ENCODE data around the gene CALML5. TPM values are rescaled to one million over a fixed set of nuclear protein-coding genes. Genes with fewer than 3 reads are reported as not detected.

Gene CALML5
- polyA plus RNA-seq, 1 donor from 2014 or later = not detected

DNA sequence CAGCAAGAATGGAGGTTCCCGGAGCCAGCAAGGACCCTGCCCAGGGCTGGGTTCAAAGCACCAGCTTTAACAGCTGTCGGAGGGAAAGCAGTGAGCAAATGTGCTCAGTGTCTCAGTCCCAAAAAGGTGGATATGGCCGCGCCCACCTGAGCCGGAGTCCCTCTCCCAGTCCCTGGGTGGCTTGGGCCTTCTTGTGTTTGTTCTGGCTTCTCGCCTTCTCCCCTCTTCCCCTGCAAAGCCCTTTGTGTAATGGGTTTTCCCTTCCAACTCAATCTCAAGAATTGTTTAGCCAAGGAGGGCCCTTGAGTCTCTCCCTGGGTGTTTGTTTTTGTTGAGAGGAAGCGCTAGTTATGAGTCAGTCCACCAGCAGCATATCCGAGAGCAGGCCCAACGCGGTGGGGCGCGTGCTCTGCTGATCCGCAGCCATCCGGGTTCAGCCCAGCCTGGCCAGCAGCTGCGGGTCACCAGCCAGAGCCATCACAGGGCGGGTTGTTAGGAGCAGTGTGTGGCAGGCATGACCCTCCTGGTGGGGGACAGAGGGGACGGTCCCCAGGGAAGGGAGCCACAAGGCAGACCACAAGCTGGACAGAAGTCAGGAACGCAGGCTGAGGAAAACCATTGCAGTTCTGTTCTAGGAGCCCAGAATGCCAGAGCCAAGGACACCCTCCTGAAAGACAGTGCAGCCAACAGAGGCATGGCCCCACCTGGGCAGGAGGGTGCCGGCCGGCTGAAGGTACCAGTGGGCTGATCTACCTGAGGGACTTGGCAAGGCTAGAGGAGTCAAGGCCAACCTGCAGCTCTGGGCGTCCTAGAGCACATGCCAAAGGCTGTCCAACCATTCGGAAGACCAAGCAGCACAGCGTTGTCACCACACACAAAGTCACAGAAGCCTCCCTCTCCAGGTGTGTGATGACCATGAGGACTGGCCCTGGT is 46.7 kb upstream of the CALML5 start:
- Histone ChIP-seq H3K9ac (ENCODE audit: low read length) (no peak overlapping the region), H4K20me1 (ENCODE audit: insufficient read depth) (no peaks in the 10 kb centered on the region), H3K27me3 (ENCODE audit: insufficient read depth, low read depth, low read length) (no peaks in the 10 kb centered on the region), H2AFZ (ENCODE audit: low read depth, low read length) (no peak overlapping the region), H3K27ac (ENCODE audit: low read length) (no peak overlapping the region), H3K36me3 (ENCODE audit: insufficient read depth, low read length) (no peaks in the 10 kb centered on the region), H3K9me3 (ENCODE audit: low read length) (no peaks in the 10 kb centered on the region), H3K4me2 (ENCODE audit: low read length) (no peak overlapping the region), H3K4me3 (ENCODE audit: low read length) (no peak overlapping the region), H3F3A (ENCODE audit: insufficient read depth, low read length, poor library complexity, severe bottlenecking) (no peaks in the 10 kb centered on the region), H3K9me2 (ENCODE audit: insufficient read depth, low read length) (no peaks in the 10 kb centered on the region), H3K79me2 (replicated peaks; ENCODE audit: insufficient read depth, low read length) (no peaks in the 10 kb centered on the region)
- TF ChIP-seq SMC3 (conservative IDR thresholded peaks at IDR 0.05; ENCODE audit: poor library complexity) = no peak

DNA sequence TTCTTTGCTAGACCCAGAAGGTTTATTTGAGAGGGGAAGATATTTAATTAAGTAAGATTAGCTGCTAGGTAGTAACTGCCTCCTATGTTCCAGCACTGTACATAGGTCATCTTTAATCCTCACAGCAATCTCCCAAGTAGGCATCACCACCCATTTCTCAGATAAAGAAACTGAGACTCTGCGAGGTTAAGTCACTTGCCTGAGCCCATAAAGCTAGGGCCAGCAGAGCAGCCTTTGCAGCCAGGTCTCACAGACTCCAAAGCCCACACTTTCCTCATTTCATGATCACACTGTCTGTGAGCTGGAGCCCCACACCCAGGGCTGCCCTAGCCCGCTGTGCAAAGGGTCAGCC is 46.0 kb upstream of the CALML5 start:
- H3K27me3 ChIP-seq (ENCODE audit: insufficient read depth, low read depth, low read length) = no peaks in the 10 kb centered on the region
- TF ChIP-seq POLR2AphosphoS5 (IDR thresholded peaks at IDR 0.05) (no peak), MXI1 (conservative IDR thresholded peaks at IDR 0.05; ENCODE audit: poor library complexity, severe bottlenecking) (no peak), REST (IDR thresholded peaks at IDR 0.05; ENCODE audit: borderline replicate concordance) (no peak), TAF1 (IDR thresholded peaks at IDR 0.05; ENCODE audit: low read depth) (no peak), EZH2 (IDR thresholded peaks at IDR 0.05; ENCODE audit: borderline replicate concordance, insufficient read depth, low read length, poor library complexity, severe bottlenecking) (no peak), EP300 (conservative IDR thresholded peaks at IDR 0.05; ENCODE audit: poor library complexity, severe bottlenecking) (no peak), RAD21 (conservative IDR thresholded peaks at IDR 0.05) (no peak), SMC3 (conservative IDR thresholded peaks at IDR 0.05; ENCODE audit: poor library complexity) (no peak)
- TF ChIP-seq, protein P1, sequence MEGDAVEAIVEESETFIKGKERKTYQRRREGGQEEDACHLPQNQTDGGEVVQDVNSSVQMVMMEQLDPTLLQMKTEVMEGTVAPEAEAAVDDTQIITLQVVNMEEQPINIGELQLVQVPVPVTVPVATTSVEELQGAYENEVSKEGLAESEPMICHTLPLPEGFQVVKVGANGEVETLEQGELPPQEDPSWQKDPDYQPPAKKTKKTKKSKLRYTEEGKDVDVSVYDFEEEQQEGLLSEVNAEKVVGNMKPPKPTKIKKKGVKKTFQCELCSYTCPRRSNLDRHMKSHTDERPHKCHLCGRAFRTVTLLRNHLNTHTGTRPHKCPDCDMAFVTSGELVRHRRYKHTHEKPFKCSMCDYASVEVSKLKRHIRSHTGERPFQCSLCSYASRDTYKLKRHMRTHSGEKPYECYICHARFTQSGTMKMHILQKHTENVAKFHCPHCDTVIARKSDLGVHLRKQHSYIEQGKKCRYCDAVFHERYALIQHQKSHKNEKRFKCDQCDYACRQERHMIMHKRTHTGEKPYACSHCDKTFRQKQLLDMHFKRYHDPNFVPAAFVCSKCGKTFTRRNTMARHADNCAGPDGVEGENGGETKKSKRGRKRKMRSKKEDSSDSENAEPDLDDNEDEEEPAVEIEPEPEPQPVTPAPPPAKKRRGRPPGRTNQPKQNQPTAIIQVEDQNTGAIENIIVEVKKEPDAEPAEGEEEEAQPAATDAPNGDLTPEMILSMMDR (IDR thresholded peaks at IDR 0.05; ENCODE audit: poor library complexity, severe bottlenecking) = no peak
- no peaks in the 10 kb centered on the region for H4K20me1 ChIP-seq (ENCODE audit: insufficient read depth)
- H2AFZ ChIP-seq (ENCODE audit: low read depth, low read length) = no peak overlapping the region
- H3K4me3 ChIP-seq (ENCODE audit: low read length) = no peak overlapping the region
- no peak overlapping the region for H3K4me2 ChIP-seq (ENCODE audit: low read length)
- H3K9me2 ChIP-seq (ENCODE audit: insufficient read depth, low read length) = no peaks in the 10 kb centered on the region
- H3F3A ChIP-seq (ENCODE audit: insufficient read depth, low read length, poor library complexity, severe bottlenecking) = no peaks in the 10 kb centered on the region
- H3K79me2 ChIP-seq (replicated peaks; ENCODE audit: insufficient read depth, low read length) = no peaks in the 10 kb centered on the region
- no peak overlapping the region for H3K9ac ChIP-seq (ENCODE audit: low read length)
- no peaks in the 10 kb centered on the region for H3K36me3 ChIP-seq (ENCODE audit: insufficient read depth, low read length)
- no peak overlapping the region for H3K27ac ChIP-seq (ENCODE audit: low read length)
- H3K9me3 ChIP-seq (ENCODE audit: low read length) = no peaks in the 10 kb centered on the region

Data from neural cell (in vitro differentiated cells).